WTC11 (cell line): Measurements from ENCODE around the gene TOB1.

Source experiments
- CTCF ChIP-seq: fragments of 200-600 bp; IDR thresholded peaks from 2 replicates; pipeline ENCODE4 v1.8.0; 2022; ENCODE audit warnings: antibody characterized with exemption
- HMGXB4 ChIP-seq: sonication (generic); formaldehyde crosslinking; IDR thresholded peaks from 2 replicates; pipeline ENCODE4 v1.8.1; 2023; ENCODE audit warnings: mild to moderate bottlenecking, moderate library complexity, missing genetic modification reagents

- TF ChIP-seq HMGXB4 (CRISPR knock-in tag): no peak
- TF ChIP-seq CTCF: no peak
Measured at GRCh38 chr17:50835301-50836234, 30.6 kb downstream of the TOB1 start, which contains the start of gene WFIKKN2.
